OCI-LY1 (cell line): ENCODE results near the gene PRUNE1.

Experiments used
- CTCF ChIP-seq: fragments of 200-600 bp; sonication (generic), shearing (Covaris generic); IDR thresholded peaks from 2 replicates; pipeline ENCODE4 v1.5.1; 2017; ENCODE audit warnings: mild to moderate bottlenecking, antibody characterized with exemption, low read length, moderate library complexity, mixed read lengths
- EZH2 ChIP-seq: fragments of 200-600 bp; sonication (generic), shearing (Covaris generic); IDR thresholded peaks from 2 replicates; pipeline ENCODE4 v1.8.0; 2017; ENCODE audit warnings: borderline replicate concordance, mixed run types, mild to moderate bottlenecking, antibody characterized with exemption, low read length, moderate library complexity, mixed read lengths

GRCh38 chr1:151050051-151050688 is 41.9 kb downstream of the PRUNE1 start:
- no peak for TF ChIP-seq EZH2
- no peak for TF ChIP-seq CTCF
